Hypothalamus (tissue), 51 donors: Measurements from ENCODE around the gene MAPK11.
"Not testable (repeated sequence)": the region's sequence is repeated elsewhere in the genome, so short reads cannot be mapped to it uniquely, and the experiment has no call there.

ENCODE experiments used
- DNase-seq, 51 donors: peaks; one replicate each; lab custom pipeline; 2025; lab: John Stamatoyannopoulos, UW

MAPK11 gene

DNA sequence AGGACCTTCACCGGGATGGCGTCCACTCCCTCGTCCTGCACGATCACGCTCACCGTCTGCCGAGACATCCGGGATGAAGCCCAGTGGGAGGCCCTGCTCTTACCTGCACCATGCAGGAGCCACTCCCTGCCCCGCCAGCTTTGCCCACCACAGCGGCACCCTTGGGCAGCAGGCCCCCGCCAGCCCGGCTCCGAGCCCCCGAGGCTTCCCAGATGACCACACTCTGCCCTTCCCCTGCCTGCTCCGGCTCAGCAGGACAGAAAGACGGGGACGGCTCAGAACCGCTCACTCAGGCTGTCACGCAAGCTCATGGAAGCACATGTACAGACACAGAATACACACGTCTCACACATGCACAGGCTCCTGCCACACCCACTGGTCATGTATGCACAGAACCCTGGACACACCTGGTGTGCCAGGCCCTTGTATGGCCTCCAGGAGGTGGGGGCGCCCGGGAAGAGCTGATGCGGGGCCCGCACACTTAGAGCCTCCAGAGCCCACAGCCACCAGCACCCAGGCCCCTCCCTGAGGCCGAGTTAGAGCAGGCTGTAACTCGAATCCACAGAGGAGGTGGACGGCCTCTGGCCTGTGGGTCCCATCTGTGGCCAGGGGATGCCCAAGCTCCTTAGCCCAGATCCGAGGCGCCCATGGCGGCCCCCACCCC lies 8.9 kb upstream of the MAPK11 start:
- DNase-seq: no peak

DNA sequence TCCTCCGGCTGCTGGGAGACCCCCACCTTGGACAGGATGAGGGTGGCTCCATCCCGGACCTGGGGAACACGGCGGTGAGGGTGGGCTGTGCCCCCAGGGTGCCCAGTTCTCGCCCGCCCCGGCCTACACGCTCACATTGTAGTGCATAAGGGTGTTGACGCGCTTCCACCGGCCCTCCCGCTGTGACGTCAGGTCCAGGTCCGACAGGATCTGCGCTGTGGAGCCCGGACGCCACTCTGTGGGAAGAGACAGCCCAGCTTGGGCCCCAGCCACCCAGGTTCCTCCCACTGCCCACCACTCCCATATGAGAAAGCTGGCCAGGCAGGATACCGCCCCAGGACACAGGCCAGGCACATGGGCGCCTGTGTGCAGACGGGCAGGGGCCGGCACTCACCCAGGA lies 8.3 kb upstream of the MAPK11 start:
- no peak for DNase-seq

DNA sequence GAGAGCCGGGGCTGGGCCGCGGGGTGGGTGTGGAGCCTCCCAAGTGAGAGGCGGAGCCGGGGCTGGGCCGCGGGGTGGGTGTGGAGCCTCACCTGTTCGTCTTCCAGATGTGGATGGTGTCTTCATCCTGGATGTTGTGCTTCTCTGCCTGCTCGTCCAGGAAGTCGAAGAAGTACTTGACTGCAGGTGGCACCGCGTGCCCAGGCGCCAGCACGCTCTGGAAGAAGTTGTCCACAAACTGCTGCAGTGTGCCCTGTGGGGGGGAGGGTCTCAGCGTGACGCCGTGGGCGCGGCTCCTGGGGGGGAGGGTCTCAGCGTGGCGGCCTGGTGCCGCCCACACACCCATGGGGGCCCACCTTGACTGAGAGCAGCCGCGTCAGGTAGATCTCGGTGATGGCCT lies 7.6 kb upstream of the MAPK11 start:
- no peak for DNase-seq

DNA sequence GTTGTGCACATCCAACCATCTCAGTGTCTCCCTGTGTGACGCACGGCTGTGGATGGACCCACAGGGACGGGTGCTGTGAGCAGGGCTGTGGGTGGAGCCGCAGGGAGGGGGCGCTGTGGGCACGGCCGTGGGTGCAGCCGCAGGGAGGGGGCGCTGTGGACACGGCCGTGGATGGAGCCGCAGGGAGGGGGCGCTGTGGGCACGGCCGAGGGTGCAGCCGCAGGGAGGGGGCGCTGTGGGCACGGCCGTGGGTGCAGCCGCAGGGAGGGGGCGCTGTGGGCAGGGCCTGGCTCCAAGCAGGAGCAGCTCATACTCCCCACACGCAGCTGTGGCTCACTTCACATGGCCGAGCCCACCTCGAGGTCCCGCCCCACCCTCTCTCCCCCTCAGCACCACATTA lies 6.0 kb upstream of the MAPK11 start:
- DNase-seq: peak in 49 of 51 donors; percentile 31 to 96 (median 72)

DNA sequence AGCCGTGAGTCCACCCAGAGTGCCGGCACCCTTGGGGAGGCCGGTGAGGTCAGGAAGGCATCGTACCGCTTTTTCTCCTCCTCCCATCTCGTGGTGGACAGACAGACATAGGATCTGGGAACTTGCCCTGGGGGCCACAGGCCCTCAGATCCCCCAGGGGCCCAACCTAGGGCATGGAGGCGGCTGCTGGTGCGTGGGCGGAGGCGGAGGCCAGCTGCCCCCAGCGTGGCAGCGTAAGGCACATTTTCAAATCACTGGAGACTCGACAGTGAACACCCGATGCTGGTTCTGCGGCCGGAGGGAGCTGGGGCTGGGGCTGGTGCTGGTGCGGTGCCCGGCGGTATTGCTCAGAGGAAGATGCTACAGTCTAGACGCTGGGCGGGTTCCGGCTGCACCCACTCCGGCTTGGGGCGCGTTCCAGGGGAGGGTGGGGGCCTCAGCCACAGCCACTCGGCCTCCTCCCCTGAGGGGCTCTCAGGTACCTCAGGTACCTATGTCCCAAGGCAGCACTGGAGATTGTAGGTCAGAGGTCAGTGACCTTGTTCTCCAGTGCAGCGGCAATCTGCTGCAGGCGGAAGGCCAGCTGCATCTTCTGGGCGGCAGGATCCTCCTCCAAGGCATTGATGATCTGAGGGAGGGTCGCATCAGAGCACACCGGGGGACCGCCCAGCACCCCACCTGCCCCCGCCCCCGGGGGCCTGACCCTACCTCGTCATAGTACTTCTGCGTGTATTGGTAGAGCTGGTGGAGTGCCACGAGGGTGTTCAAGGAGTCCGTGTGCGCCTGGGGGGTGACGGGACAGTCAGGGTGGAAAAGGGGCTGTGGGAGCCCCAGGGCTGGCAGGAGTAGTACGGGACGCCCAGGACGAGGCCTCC lies 5.2 kb upstream of the MAPK11 start:
- no peak for DNase-seq

DNA sequence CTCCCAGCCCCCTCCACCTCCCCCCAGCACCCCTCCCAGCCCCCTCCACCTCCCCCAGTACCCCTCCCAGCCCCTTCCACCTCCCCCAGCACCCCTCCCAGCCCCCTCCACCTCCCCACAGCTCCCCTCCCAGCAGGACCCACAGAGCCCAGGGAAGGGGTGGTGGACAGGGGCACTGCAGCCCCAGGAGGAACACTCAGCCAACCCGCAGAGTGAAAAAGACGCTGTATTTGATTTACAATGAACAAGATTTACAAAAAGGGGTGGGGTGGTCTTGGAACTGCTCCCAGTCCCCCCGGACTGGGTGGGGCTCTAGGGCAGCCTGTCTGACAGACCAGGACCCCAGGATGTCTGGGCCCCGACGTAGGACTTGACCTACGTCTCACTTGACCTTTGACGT lies 4.6 kb upstream of the MAPK11 start:
- DNase-seq: no peak

DNA sequence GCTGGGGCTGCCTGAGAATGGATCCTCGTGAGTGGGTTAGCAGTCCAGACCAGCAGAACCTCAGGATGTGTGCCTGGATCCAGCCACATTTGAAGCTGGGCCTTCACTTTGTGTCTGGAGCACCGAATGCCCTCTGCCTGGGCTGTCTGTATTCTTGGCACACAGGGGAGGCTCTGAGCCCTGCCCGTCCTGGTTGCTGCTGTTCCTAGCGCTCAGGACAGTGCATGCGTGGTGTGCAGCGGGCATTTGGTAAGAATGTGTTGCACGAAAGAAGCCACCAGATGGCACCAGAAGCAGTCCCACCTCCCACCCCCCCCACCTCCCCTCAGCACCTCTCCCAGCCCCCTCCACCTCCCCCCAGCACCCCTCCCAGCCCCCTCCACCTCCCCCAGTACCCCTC lies 4.1 kb upstream of the MAPK11 start:
- peak in 31 of 51 donors; percentile 12 to 70 (median 46) for DNase-seq

DNA sequence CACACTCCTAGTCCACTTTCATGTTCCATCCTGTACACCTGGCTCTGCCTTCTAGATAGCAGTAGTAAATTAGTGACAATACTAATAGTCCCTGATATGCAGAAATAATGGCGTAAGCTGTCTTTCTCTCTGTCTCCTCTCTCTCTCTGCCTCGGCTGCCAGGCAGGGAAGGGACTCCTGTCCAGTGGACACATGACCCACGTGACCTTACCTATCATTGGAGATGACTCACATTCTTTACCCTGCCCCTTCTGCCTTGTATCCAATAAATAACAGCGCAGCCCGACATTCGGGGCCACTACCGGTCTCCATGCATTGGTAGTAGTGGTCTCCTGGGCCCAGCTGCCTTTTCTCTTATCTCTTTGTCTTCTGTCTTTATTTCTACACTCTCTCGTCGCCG lies 3.6 kb upstream of the MAPK11 start:
- DNase-seq: not testable (repeated sequence)

DNA sequence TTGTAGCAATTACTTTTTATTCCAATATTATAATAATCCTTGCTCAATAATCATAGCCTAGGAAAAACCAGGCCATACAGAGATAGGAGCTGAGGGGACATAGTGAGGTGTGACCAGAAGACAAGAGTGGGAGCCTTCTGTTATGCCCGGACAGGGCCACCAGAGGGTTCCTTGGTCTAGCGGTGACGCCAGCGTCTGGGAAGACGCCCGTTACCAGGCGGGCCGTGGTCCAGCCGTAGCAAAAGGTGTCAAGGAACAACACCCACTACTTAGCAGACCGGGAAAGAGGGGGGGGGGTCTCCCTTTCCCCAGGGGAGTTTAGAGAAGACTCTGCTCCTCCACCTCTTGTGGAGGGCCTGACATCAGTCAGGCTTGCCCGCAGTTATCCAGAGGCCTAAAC lies 3.2 kb upstream of the MAPK11 start:
- DNase-seq: not testable (repeated sequence)

DNA sequence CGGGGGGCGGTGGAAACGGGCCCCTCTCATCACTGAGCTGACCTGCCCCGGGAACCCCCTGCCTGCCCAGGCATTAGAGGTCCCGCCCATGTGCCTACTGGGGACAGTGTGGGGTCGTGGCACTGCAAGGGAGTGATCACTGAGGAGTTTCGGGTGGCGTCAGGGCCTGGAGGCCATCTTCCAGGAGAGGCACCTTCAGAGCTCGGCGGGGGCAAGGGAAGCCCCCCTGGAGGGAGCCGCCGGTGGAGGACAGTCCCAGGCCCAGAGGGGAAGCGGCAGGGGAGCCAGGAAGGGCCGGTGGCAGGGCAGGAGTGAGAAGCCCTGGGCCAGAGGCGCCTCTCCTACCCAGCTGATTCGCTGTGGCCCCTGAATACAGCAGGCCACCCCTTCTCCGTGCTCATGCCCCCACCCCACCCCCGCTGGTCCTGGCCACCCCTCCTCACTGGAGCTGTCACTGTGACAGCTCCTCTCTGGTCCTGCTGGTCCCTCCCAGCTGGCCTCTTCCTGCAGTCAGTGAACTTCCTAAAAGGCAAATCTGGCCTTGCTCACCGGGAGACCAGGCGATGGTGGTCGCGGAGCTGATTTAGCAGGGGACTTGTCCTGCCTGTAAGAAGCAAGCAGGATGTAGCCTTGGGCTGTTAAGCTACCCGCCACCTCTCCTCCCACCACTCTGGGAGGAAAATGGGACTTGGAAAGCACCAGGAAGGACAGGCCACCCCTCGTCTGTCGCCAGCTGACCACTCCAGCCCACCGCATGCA lies 2.0 kb upstream of the MAPK11 start:
- DNase-seq: peak in 1 of 51 donors; percentile 39

DNA sequence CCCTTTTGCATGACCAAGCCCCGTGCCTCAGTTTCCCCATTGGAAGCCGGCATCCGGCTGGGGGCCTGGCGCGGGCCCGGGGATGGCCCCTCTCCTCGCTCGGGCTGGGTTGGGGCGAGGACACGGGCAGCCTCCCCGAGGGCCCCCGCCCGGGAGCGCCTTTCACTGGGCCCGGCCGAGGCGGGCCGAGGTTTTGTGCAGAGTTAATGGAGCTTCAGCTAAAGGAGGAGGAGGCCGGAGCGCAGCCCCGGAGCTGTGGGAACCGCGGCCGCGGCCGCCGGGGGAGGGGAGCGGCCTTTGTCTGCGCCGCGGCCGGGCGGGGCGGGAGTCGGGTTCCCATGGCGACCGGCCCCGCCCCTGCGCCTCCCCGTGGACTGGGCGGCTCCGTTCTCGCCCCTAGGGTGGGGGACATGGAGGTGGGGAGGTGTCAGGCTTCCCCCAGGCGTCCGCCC lies 1.4 kb upstream of the MAPK11 start:
- peak in 23 of 51 donors; percentile 15 to 66 (median 42) for DNase-seq

DNA sequence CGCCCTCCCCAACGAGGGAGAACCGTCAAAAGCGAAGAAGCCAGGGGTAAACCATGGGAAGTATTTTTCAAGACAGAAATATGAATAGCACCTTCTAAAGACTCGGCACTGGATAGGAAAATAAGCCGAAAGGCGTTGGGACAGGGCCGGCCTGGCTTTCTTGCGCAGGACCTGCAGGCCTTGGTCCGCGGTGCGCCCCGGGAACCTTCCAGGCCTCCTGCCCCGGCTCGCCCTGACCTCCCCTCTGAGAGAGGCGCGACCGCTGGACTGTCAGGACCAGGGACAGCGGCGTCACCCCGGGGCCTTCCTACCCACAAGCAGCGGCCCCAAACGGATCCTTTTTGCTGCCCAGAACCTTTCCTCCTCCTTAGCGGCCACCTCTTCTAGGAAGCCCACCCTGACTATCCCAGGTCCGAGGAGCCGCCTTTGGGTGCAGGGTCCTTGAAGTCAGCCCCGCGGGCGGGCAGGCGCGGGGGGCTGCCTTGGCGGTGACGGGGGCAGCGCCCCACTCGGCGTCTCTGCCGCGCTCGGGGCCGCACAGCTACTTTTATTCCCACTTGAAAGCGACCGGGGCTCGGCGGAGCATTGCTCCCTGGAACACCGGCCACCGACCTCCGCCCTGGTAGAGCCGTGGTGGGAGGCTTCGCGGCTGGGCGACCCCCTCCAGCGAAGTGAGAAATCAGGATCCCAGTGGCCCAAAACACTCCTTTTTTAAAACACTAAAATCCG lies 650 bp upstream of the MAPK11 start:
- peak in 12 of 51 donors; percentile 19 to 52 (median 33) for DNase-seq

DNA sequence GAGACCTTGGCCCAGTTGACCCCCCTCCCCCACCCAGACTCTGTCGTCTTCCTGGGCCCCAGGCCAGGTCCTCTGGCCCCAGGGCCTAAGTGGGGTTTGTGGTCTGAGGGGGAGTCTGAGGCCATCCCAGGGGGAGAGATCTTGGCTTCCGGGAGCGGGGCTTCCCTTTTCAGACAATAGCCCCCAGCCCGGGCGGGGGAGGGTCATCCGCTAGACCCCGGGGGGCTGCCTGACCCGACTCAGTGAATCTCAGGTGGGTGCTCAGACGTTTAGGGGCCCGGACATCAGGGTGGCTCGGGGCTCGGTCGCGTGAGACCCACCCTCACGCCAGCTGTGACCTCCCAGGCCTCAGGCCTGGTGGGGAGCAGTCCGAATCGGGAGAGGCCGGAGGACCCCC lies 609 bp downstream of the MAPK11 start:
- peak in 1 of 51 donors; percentile 35 for DNase-seq

DNA sequence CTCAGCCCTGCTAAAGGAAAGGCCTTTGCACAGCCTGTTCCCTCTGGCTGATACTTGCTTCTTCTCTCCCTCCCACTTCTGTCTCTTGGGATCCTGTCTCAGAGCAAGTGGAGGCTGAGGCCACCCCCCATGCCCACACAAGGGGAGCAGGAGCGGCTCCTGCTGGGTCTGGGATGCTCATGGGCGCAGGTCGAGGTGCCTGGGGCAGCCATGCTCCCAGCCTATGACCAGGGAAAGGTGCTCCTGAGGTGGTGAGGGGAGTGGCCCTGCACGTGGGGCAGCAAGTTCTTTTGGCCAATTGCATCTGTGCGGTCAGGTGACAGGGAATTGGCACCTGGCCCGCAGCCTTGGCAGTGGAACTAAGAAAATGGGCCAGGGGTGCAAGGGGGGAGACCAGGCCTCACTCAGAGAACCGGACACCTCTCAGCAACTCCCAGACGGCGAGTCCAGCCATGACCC lies 1.5 kb downstream of the MAPK11 start:
- DNase-seq: peak in 18 of 51 donors; percentile 9 to 50 (median 25)

DNA sequence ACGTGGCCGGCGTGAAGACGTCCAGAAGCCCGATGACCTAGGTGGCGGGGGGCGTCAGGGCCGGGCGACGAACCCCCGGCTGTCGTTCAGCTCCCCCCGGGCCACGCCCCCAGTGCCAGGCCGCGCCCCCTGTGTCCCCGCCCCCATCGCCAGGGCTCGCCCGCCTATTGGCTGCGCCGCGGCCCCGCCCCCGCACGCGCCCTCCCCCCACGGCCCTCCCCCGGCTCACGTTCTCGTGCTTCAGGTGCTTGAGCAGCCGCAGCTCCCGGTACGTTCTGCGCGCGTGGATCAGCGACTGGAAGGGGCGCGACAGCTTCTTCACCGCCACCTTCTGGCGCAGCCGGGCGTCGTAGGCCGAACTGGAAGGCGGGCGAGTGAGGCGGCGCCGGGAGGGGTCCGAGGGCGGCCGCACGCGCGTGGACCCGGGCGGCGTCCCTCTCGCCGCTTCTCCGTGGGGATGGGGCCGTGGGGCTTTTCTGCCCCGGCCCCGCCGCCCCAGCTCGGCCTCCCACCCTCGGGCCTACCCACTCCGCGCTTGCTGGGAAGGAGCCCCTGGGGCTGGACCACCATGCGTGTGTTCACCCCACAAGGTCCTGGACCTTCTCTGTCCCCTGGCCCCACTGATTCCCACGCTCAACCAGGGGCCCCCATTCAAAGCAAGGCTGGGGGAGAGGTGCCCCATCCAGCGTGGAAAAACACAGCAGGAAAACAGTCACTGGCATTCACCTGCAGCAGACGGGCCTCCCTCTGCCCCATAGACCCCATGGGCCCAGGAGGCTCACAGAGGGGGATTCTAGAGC lies 2.4 kb downstream of the MAPK11 start:
- DNase-seq: peak in 30 of 51 donors; percentile 17 to 63 (median 42)

DNA sequence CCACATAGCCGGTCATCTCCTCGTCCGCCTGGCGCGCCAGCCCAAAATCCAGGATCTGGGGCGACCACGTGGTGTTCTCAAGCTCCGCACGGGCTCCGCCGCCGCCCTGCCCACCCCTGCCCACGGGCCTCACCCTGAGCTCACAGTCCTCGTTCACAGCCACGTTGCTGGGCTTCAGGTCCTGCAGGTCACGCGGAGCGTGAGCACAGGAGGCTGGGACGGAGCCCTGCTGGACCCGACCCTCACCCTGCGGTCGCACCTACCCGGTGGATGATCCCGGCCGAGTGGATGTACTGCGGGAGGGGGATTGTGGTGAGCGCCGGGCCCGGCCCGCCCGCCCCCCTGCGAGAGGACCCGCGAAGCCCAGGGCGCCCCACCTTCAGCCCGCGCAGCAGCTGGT lies 3.2 kb downstream of the MAPK11 start:
- DNase-seq: no peak

DNA sequence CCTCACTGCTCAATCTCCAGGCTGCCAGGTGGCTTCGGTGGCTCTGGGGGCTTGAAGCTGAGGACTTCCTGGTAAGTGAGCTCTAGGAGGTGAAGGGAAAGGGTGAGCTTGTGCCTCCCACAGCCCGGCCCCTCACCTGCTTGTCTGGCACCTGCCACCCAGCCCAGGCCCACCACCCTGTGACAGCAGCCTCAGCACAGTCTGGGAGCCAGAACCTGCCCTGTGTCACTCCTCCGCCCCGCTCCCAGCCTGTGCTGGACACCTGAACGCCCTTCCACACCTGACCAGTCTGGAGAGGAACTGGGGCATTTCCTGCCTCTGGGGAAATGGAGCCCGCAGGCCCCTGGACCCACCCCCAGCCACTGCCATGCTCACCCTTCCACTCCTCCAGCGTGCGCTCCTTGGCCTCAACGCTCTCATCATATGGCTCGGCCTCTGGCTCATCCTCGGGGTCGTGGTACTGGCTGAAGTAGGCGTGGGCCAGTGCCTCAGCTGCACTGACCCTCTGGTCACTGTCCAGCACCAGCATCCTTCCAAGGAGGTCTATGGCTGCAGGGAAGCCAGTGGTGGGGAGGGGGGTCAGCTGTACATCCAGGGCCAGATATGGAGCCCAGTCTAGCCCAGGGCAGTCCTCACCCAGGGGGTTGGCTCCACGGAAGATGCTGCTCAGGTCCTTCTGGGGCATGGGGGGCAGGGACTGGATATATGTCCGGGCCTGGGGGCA lies 5.1 kb downstream of the MAPK11 start:
- no peak for DNase-seq

DNA sequence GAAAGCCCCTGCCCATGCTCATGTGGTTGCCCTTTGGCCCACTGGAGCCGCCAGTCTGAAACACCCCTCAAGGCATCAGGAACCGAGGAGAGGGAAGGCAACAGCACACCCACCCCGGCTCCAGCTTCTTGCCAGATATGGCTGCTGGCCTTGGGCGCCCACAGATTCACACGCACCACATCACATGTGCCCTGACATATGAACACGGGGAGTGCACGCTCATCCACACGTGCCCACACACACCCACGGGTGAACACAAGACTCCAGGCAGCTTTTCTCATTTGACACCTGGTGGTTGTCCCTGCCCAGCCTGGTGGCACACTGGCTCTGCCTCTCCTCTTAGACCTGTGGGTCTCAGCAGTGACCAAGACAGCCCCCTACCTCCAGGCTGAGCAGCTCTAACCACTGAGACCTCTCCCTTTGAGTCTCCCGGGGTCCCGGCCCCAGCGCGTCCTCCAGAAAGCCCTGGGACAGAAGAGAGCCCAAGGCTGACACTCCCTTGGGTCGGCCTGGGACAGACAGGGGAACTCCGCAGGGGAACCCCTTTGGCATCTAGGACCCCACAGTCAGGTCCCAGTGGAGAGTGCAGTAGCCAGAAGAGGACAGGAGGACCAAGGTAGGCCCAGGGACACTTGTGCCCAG lies 6.0 kb downstream of the MAPK11 start:
- peak in 2 of 51 donors; percentile 4 to 52 for DNase-seq
